GM19455 (cell line): Measurements from ENCODE around the gene JAZF1.
"Not testable (repeated sequence)": the region's sequence is repeated elsewhere in the genome, so short reads cannot be mapped to it uniquely, and the experiment has no call there.

Experiments
- ATAC-seq: cut with Tn5 transposase; IDR thresholded peaks from one replicate; pipeline ENCODE4 v1.9.1; 2021; ENCODE audit not compliant: unreplicated experiment

The JAZF1 gene

GRCh38 chr7:28018020-28018419, 162.6 kb downstream of the JAZF1 start:
- ATAC-seq: no peak

- ATAC-seq: no peak
These were observed 163.2 kb downstream of the JAZF1 start for GRCh38 chr7:28017372-28017771.

- ATAC-seq: no peak
These were observed 164.3 kb downstream of the JAZF1 start for GRCh38 chr7:28016297-28016696.

- ATAC-seq: no peak
These were observed 165.4 kb downstream of the JAZF1 start for GRCh38 chr7:28015169-28015568.

- ATAC-seq: not testable (repeated sequence)
These were observed 166.3 kb downstream of the JAZF1 start for GRCh38 chr7:28014340-28014739.

GRCh38 chr7:28013441-28013840, 167.2 kb downstream of the JAZF1 start:
- no peak for ATAC-seq

GRCh38 chr7:28013019-28013418, 167.6 kb downstream of the JAZF1 start:
- ATAC-seq: no peak

GRCh38 chr7:28008911-28009310, 171.7 kb downstream of the JAZF1 start:
- ATAC-seq: no peak

GRCh38 chr7:28008171-28008570, 172.4 kb downstream of the JAZF1 start:
- ATAC-seq: no peak

GRCh38 chr7:28006491-28006890, 174.1 kb downstream of the JAZF1 start:
- no peak for ATAC-seq

GRCh38 chr7:28005847-28006231, 174.8 kb downstream of the JAZF1 start:
- no peak for ATAC-seq

- no peak for ATAC-seq
These were observed 175.3 kb downstream of the JAZF1 start for GRCh38 chr7:28005075-28005846.

- no peak for ATAC-seq
These were observed 177.2 kb downstream of the JAZF1 start for GRCh38 chr7:28003408-28003807.

GRCh38 chr7:28002638-28003037, 178.0 kb downstream of the JAZF1 start:
- no peak for ATAC-seq

GRCh38 chr7:28001896-28002295, 178.7 kb downstream of the JAZF1 start:
- ATAC-seq: no peak

GRCh38 chr7:27999829-28000228, 180.8 kb downstream of the JAZF1 start:
- ATAC-seq: no peak

GRCh38 chr7:27998382-27998781, 182.2 kb downstream of the JAZF1 start:
- no peak for ATAC-seq

GRCh38 chr7:27997188-27997707, 183.3 kb downstream of the JAZF1 start:
- ATAC-seq: no peak

- ATAC-seq: no peak
These were observed 184.5 kb downstream of the JAZF1 start for GRCh38 chr7:27996141-27996540.

- no peak for ATAC-seq
These were observed 185.4 kb downstream of the JAZF1 start for GRCh38 chr7:27995228-27995627.

- ATAC-seq: no peak
These were observed 186.0 kb downstream of the JAZF1 start for GRCh38 chr7:27994639-27995038.

- ATAC-seq: no peak
These were observed 187.7 kb downstream of the JAZF1 start for GRCh38 chr7:27992755-27993493.
